ENCODE results near the gene TRPM2.
A peak's percentile ranks its signal among the peaks of the same experiment; 100 is the strongest.
"Not testable (repeated sequence)": the region's sequence is repeated elsewhere in the genome, so short reads cannot be mapped to it uniquely, and the experiment has no call there.

Gene TRPM2

GRCh38 chr21:44338971-44339910 is 14.2 kb upstream of the TRPM2 start, which contains the start of gene CFAP410:
TSS of gene CFAP410 (minus strand) at chr21:44339390. CDS start at chr21:44339194, 196 bp downstream.
- Histone ChIP-seq H3K27ac (peak within 1 kb of the TSS; percentile 99), H3K27me3 (ENCODE audit: insufficient read depth, low read depth, severe bottlenecking) (no peaks in the 10 kb centered on the region), H3K4me3 (ENCODE audit: low read depth, low read length) (peak within 1 kb of the TSS; percentile 95), H3K9me3 (ENCODE audit: severe bottlenecking) (no peaks in the 10 kb centered on the region), H3K36me3 (peaks cover 9% of the 10 kb centered on the region)
- TF ChIP-seq, protein P1, sequence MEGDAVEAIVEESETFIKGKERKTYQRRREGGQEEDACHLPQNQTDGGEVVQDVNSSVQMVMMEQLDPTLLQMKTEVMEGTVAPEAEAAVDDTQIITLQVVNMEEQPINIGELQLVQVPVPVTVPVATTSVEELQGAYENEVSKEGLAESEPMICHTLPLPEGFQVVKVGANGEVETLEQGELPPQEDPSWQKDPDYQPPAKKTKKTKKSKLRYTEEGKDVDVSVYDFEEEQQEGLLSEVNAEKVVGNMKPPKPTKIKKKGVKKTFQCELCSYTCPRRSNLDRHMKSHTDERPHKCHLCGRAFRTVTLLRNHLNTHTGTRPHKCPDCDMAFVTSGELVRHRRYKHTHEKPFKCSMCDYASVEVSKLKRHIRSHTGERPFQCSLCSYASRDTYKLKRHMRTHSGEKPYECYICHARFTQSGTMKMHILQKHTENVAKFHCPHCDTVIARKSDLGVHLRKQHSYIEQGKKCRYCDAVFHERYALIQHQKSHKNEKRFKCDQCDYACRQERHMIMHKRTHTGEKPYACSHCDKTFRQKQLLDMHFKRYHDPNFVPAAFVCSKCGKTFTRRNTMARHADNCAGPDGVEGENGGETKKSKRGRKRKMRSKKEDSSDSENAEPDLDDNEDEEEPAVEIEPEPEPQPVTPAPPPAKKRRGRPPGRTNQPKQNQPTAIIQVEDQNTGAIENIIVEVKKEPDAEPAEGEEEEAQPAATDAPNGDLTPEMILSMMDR (IDR thresholded peaks at IDR 0.05; ENCODE audit: low read depth, low read length): no peak
- DNase-seq: peak; percentile 97

DNA sequence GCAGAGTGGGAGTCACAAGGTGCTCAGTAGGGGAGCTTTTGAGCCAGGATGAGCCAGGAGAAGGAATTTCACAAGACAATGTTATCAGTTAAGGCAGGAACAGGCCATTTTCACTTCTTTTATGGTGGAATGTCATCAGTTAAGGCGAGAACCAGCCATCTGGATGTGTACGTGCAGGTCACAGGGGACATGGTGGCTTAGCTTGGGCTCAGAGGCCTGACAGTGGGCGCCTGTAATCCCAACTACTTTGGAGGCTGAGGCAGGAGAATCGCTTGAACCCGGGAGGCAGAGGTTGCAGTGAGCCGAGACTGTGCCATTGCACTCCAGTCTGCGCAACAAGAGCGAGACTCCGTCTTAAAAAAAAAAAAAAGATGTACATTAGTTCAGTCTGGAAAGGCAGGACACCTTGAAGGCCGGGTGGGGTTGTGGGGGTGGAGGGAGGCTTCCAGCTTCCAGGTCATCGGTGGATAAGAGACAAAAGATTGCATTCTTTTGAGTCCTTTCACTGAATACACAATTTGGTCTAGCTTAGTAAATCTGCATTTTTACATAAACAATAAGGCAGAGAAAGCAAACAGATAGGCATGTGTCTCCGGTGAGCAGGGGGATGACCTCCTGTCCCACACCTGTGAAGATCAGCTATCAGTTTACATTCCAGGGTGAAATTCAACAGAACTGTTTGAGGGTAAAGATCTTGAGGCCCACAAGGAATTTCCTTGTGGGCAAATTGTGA is 11.5 kb upstream of the TRPM2 start:
- not testable (repeated sequence) for H3K36me3 ChIP-seq; H3K27me3 ChIP-seq (ENCODE audit: insufficient read depth, low read depth, severe bottlenecking); DNase-seq; H3K27ac ChIP-seq; H3K9me3 ChIP-seq (ENCODE audit: severe bottlenecking); H3K4me3 ChIP-seq (ENCODE audit: low read depth, low read length)

GRCh38 chr21:44342981-44343380 is 10.4 kb upstream of the TRPM2 start:
- not testable (repeated sequence) for H3K36me3 ChIP-seq; H3K9me3 ChIP-seq (ENCODE audit: severe bottlenecking); H3K4me3 ChIP-seq (ENCODE audit: low read depth, low read length); H3K27me3 ChIP-seq (ENCODE audit: insufficient read depth, low read depth, severe bottlenecking); H3K27ac ChIP-seq; DNase-seq

GRCh38 chr21:44344541-44345183 is 8.8 kb upstream of the TRPM2 start:
- no peak overlapping the region; the same call in 1 of the 2 replicates for H3K27ac ChIP-seq

GRCh38 chr21:44345495-44345894 is 7.9 kb upstream of the TRPM2 start:
- no peaks in the 10 kb centered on the region for H3K9me3 ChIP-seq (ENCODE audit: severe bottlenecking)
- H3K27ac ChIP-seq: peak overlapping the region; percentile 19
- H3K27me3 ChIP-seq (ENCODE audit: insufficient read depth, low read depth, severe bottlenecking): no peaks in the 10 kb centered on the region
- peak; percentile 68 for DNase-seq
- no peak overlapping the region for H3K4me3 ChIP-seq (ENCODE audit: low read depth, low read length)
- TF ChIP-seq, protein P1 (IDR thresholded peaks at IDR 0.05; ENCODE audit: low read depth, low read length): no peak
- no peaks in the 10 kb centered on the region for H3K36me3 ChIP-seq

More at GRCh38 chr21:44344541-44345183, 8.8 kb upstream of the TRPM2 start:
- Histone ChIP-seq H3K4me3 (ENCODE audit: low read depth, low read length) (no peak overlapping the region), H3K9me3 (ENCODE audit: severe bottlenecking) (no peaks in the 10 kb centered on the region), H3K36me3 (no peaks in the 10 kb centered on the region), H3K27me3 (ENCODE audit: insufficient read depth, low read depth, severe bottlenecking) (no peaks in the 10 kb centered on the region)
- no peak for DNase-seq
- TF ChIP-seq, protein P1 (IDR thresholded peaks at IDR 0.05; ENCODE audit: low read depth, low read length): no peak

DNA sequence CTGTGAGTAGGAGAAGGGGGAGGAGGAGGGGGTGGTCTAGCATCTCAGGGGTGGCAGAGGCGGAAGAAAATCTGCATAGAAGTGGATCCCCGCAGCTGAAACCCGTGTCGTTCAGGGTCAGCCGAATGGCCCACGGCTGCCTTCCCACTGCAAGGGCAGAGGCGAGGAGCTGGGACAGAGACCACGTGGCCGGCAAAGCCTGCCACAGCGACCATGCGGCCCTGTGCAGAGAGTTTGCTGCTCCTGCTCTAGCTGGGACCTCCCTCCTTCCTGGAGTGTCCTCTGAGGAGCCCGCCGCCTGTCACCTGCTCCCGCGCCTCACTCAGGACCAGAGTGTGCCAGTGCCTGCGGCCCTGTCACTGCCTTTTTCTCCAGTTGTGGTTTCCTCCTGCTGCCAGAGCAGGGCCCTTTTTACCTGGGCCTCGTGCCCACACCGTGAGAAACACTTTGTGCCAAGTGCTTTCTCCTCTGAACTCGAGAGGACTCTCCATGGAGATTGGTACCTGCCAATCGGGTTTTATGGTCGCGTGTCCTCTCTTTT is 5.4 kb upstream of the TRPM2 start:
- Histone ChIP-seq H3K27me3 (ENCODE audit: insufficient read depth, low read depth, severe bottlenecking) (no peaks in the 10 kb centered on the region), H3K36me3 (no peaks in the 10 kb centered on the region), H3K27ac (no peak overlapping the region), H3K9me3 (ENCODE audit: severe bottlenecking) (no peaks in the 10 kb centered on the region), H3K4me3 (ENCODE audit: low read depth, low read length) (no peak overlapping the region)
- TF ChIP-seq, protein P1 (IDR thresholded peaks at IDR 0.05; ENCODE audit: low read depth, low read length): no peak
- no peak for DNase-seq
